Activated CD8-positive, alpha-beta memory T cell treated with anti-CD3 and anti-CD28 coated beads, Interleukin-2, amount 10 ng/mL, durations not matched to agents 7 days and 5 days (primary cell): ENCODE measurements around the gene ULK4. TPM values are rescaled to one million over a fixed set of nuclear protein-coding genes. Genes with fewer than 3 reads are reported as not detected.

Experiments
- ATAC-seq: fragments of 150-1000 bp; cut with Tn5 transposase; one replicate; pipeline ENCODE4 v1.10.0; 2021; ENCODE audit warnings: moderate library complexity
- CTCF ChIA-PET: fragments of 350-600 bp; sonication (Branson Sonifier 250); formaldehyde crosslinking; loops from one replicate; lab custom pipeline; 2021; ENCODE audit warnings: antibody characterized with exemption; lab: Charles Lee
- DNase-seq: peaks from one replicate; pipeline ENCODE4 v3.0.0-alpha.2; 2020
- H3K27ac Mint-ChIP-seq: one replicate; pipeline ENCODE4 v1.8.0; 2021; ENCODE audit warnings: mild to moderate bottlenecking, mixed read lengths
- H3K27me3 Mint-ChIP-seq: one replicate; pipeline ENCODE4 v1.8.0; 2021; ENCODE audit warnings: mixed read lengths
- H3K36me3 Mint-ChIP-seq: one replicate; pipeline ENCODE4 v1.8.0; 2021; ENCODE audit warnings: mild to moderate bottlenecking, mixed read lengths
- H3K4me1 Mint-ChIP-seq: one replicate; pipeline ENCODE4 v1.8.0; 2021; ENCODE audit warnings: mixed read lengths
- H3K4me3 Mint-ChIP-seq: one replicate; pipeline ENCODE4 v1.8.0; 2021; ENCODE audit warnings: mild to moderate bottlenecking, moderate library complexity, mixed read lengths
- H3K9me3 Mint-ChIP-seq: one replicate; pipeline ENCODE4 v1.8.0; 2022; ENCODE audit warnings: low read depth, mixed read lengths
- total RNA-seq, 2 experiments: library from RNA; stranded (reverse); gene quantifications; one replicate each; pipeline ENCODE4 v1.2.3, GENCODE V29; 2021

The ULK4 gene
- total RNA-seq, 2 experiments from 2014 or later: 9.5 to 13.3 TPM

DNA sequence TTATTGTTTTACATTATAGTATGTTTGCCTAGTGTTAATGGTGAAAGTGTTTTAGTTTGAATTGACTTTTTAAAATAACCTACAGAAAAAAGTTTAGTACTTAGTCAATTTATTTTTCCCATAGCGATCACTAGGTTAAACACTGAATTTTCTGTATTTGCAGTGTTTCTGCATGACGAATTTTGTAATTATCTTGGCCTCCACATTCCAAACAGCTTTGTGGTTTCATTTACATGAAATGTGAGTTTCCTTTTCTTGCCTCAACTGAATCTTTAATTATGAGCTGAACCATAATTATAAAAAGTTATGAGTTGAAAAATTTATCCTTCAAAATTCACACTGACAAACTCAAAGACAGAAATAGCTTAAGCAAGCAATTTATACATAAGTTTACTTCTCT, 527.1 kb downstream of the ULK4 start:
- Mint-ChIP-seq H3K27ac (no peak overlapping the region), H3K4me1 (no peaks in the 10 kb centered on the region), H3K4me3 (no peak overlapping the region), H3K36me3 (no peaks in the 10 kb centered on the region), H3K27me3 (no peaks in the 10 kb centered on the region), H3K9me3 (no peaks in the 10 kb centered on the region)
- no peak for ATAC-seq
- CTCF ChIA-PET: no interaction called here
- no peak for DNase-seq

DNA sequence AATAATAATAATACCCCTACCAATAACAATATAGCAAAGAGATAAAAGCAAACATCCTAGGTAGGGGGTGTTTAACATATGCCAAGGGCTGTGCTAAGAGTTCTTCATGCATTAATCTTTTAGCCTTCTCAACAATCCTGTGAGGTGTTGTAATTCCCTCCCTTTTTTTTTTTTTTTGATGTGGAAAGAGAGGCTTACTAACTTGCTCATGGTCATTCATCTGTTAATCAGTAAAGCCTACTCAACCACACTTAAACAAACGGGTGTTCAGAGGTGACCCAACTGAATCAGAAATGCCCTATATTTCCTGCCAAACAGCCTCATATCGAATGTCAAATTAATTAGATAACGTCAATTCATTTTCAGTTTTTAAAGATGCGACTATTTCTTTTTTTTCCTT, 530.5 kb downstream of the ULK4 start:
- H3K36me3 Mint-ChIP-seq: peaks cover under 1% of the 10 kb centered on the region
- H3K27me3 Mint-ChIP-seq: peaks cover 10% of the 10 kb centered on the region
- ATAC-seq: no peak
- H3K4me1 Mint-ChIP-seq: no peaks in the 10 kb centered on the region
- no peak overlapping the region for H3K4me3 Mint-ChIP-seq
- H3K27ac Mint-ChIP-seq: no peak overlapping the region
- H3K9me3 Mint-ChIP-seq: peaks cover 4% of the 10 kb centered on the region
- CTCF ChIA-PET: no interaction called here
- no peak for DNase-seq

DNA sequence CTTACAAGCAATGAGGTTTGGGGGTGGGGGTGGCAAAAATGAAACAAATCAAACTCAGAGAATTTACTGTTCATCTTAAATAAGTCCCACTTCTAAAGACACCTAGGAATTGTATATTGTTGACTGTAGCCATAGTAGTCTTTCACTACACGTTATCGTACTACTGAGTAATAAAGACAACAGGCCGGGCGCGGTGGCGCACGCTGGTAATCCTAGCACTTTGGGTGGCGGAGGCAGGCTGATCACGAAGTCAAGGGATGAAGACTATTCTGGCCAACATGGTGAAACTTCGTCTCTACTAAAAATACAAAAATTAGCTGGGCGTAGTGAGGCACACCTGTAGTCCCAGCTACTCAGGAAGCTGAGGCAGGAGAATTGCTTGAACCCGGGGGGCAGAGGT, 531.0 kb downstream of the ULK4 start:
- Mint-ChIP-seq H3K4me1 (no peaks in the 10 kb centered on the region), H3K9me3 (peaks cover 4% of the 10 kb centered on the region), H3K27ac (no peak overlapping the region), H3K36me3 (peaks cover 5% of the 10 kb centered on the region), H3K27me3 (peaks cover 16% of the 10 kb centered on the region), H3K4me3 (no peak overlapping the region)
- DNase-seq (no peak), ATAC-seq (no peak)
- CTCF ChIA-PET: no interaction called here

DNA sequence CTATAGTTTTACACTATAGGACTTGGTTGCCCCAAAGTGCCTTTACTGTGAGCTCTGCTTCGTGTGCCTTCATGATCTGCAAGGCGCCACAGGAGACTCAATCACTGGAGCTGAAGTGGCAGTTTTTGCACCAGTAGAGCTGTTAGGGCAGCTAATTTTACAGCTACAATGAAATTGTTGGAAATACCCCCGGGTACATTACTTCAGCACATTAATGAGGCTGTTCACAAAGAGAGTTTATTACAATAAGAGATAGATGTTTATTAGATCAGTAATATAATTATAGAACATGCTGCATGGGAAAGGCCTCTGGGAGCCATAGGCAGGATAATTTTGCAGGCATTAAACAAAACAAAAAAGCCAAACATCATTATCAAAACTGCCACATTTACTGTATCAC, 531.5 kb downstream of the ULK4 start:
- Mint-ChIP-seq H3K36me3 (peaks cover 8% of the 10 kb centered on the region), H3K9me3 (peaks cover 4% of the 10 kb centered on the region), H3K4me1 (no peaks in the 10 kb centered on the region), H3K4me3 (no peak overlapping the region), H3K27ac (no peak overlapping the region), H3K27me3 (peaks cover 19% of the 10 kb centered on the region)
- ATAC-seq (no peak), DNase-seq (no peak)
- CTCF ChIA-PET: interaction anchor here (1.1 kb wide), 1 partner anchor 11 kb away, joined by 3 read pairs; no protein-coding TSS in a partner anchor

DNA sequence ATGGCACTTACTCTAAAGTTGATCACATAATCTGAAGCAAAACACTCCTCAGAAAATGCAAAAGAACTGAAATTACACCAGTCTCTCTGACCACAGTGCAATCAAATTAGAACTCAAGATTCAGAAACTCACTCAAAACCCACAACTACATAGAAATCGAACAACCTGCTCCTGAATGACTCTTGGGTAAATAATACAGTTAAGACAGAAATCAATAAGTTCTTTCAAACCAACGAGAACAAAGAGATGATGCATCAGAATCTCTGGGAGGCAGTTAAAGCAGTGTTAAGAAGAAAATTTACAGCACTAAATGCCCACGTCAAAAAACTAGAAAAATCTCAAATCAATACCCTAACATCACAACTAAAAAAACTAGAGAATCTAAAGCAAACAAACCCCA, 535.4 kb downstream of the ULK4 start:
- ATAC-seq (no peak), DNase-seq (no peak)
- H3K4me1 Mint-ChIP-seq: peaks cover 19% of the 10 kb centered on the region
- peaks cover 4% of the 10 kb centered on the region for H3K9me3 Mint-ChIP-seq
- CTCF ChIA-PET: no interaction called here
- H3K27me3 Mint-ChIP-seq: peaks cover 21% of the 10 kb centered on the region
- no peak overlapping the region for H3K27ac Mint-ChIP-seq
- H3K4me3 Mint-ChIP-seq: no peak overlapping the region
- H3K36me3 Mint-ChIP-seq: peaks cover 8% of the 10 kb centered on the region

DNA sequence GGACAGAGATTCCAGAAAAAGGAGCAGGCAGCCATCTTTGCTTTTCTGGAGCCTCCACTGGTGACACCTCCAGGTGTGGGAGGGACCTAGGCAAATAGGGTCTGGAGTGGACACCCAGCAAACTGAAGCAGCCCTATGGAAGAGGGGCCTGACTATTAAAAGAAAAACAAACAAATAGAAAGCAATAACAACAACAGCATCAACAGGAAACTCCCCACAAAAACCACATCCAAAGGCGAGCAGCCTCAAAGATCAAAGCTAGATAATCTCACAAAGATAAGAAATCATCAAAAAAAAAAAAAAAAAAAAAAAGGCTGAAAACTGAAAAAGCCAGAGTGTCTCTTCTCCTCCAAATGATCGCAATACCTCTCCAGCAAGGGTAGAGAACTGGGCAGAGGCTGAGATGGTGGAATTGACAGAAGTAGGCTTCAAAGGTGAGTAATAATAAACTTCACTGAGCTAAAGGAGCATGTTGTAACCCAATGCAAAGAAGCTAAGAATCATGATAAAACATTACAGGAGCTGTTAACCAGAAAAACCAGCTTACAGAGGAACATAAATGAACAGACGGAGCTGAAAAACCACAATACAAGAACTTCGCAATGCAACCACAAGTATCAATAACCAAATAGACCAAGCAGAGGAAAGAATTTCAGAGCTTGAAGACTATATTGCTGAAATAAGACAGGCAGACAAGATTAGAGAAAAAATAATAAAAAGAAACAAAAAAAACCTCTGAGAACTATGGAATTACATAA, 537.2 kb downstream of the ULK4 start:
- CTCF ChIA-PET: no interaction called here
- no peak for DNase-seq
- Mint-ChIP-seq H3K36me3 (peaks cover 8% of the 10 kb centered on the region), H3K27me3 (peaks cover 21% of the 10 kb centered on the region), H3K4me3 (no peak overlapping the region), H3K4me1 (peaks cover 21% of the 10 kb centered on the region), H3K27ac (no peak overlapping the region), H3K9me3 (peaks cover 4% of the 10 kb centered on the region)
- peak; percentile 30 for ATAC-seq

DNA sequence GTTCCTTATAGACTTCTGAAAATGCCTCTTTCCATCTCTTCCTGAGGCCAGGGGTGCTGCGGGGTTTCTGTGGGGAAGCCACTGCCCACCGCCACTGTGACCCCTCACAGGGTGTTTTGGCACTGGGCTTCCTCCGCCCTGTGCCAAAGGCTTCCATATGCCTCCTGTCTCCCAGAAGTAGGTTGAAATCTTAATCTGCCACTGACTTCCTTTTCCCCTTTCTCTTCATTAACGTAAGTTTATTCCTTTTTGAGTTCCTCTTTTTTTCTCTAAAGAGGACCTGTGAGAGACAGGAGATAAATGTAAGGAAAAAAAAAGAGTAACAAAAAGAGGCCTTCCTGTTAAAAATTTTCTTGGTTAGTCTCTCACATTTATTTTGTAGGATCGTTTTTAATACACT, 542.1 kb downstream of the ULK4 start:
- no peak overlapping the region for H3K4me3 Mint-ChIP-seq
- DNase-seq (no peak), ATAC-seq (no peak)
- H3K4me1 Mint-ChIP-seq: peaks cover 28% of the 10 kb centered on the region
- H3K9me3 Mint-ChIP-seq: no peaks in the 10 kb centered on the region
- H3K27me3 Mint-ChIP-seq: no peaks in the 10 kb centered on the region
- CTCF ChIA-PET: interaction anchor here (1.0 kb wide), 1 partner anchor 10 kb away, joined by 3 read pairs; no protein-coding TSS in a partner anchor
- H3K27ac Mint-ChIP-seq: no peak overlapping the region
- H3K36me3 Mint-ChIP-seq: no peaks in the 10 kb centered on the region

DNA sequence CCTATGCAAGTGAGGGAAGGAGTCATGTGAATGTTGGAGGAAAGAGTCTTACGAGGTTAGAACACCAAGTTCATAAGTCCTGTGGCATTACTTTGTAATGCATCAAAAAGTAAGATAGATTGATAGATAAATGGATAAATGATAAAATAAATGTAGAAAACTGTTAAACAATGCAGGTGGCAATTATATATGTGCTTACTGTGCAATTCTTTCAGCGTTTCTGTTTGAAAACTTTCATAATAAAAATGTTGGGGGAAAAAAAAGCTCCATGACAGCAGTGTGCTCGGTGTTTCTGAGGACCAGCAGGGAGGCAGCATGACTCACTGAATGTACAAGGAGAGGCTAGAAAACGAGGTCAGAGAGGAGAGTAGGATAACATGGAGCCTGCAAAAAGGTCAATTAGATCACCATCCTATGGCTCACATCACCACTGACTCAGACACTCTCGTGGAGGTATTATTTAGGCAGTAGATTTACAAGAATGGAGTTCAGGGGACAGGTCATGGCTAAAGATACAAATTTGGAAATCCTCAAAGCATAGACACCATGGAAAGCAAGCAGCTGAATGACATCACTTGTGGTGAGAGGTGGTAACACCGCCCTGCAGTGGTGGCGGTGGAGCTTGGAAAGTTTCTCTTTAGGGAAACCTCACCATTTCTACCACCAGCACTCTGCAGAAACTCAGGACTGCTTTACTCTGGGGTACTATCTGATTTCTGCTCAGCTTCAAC, 542.8 kb downstream of the ULK4 start:
- Mint-ChIP-seq H3K27ac (no peak overlapping the region), H3K27me3 (no peaks in the 10 kb centered on the region), H3K9me3 (no peaks in the 10 kb centered on the region), H3K36me3 (no peaks in the 10 kb centered on the region), H3K4me1 (peaks cover 21% of the 10 kb centered on the region), H3K4me3 (no peak overlapping the region)
- DNase-seq (peak; percentile 66), ATAC-seq (peak; percentile 83)
- CTCF ChIA-PET: interaction anchor here (1.0 kb wide), 1 partner anchor 11 kb away, joined by 3 read pairs; no protein-coding TSS in a partner anchor

DNA sequence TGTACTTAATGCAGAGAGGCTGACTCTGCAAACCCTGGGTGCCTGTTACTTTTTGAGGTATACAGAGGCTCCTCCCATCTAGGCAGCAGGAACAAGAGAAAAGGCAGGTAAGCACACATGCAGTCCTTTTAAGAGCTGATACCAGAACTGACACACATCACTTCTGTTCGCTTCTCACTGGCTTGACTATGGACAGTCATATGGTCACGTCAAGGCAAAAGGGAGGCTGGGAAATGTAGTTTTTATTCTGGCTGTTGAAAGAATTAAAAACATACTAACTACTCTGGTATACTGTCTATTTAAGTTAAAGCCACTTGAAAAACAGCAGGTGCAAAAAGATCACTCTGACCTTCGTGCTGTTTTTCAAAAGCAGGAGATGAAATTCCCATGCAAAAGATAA, 544.3 kb downstream of the ULK4 start:
- Mint-ChIP-seq H3K27me3 (no peaks in the 10 kb centered on the region), H3K4me3 (no peak overlapping the region), H3K27ac (no peak overlapping the region), H3K9me3 (no peaks in the 10 kb centered on the region), H3K36me3 (no peaks in the 10 kb centered on the region), H3K4me1 (peaks cover 14% of the 10 kb centered on the region)
- CTCF ChIA-PET: no interaction called here
- ATAC-seq (no peak), DNase-seq (no peak)

DNA sequence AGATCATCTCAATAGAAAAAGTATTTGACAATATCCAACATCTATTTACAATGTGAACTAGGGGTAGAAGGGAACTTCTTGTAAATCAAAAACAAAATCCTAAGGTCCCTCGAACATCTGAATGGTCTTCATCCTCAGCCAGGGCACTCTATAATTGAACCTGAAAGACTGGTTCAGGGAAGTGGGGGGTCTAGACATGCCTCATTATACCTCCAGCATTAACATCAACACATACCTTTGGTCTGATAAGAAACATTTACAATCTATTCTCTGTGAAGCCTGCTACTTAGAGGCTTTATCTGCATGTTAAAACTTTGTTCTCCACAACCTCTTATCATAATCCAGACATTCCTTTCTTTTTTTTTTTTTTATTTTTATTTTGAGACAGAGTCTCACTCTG, 550.8 kb downstream of the ULK4 start:
- CTCF ChIA-PET: no interaction called here
- Mint-ChIP-seq H3K9me3 (no peaks in the 10 kb centered on the region), H3K4me1 (no peaks in the 10 kb centered on the region), H3K4me3 (no peak overlapping the region), H3K27ac (no peak overlapping the region), H3K27me3 (no peaks in the 10 kb centered on the region), H3K36me3 (peaks cover 5% of the 10 kb centered on the region)
- DNase-seq: no peak
- ATAC-seq: no peak

DNA sequence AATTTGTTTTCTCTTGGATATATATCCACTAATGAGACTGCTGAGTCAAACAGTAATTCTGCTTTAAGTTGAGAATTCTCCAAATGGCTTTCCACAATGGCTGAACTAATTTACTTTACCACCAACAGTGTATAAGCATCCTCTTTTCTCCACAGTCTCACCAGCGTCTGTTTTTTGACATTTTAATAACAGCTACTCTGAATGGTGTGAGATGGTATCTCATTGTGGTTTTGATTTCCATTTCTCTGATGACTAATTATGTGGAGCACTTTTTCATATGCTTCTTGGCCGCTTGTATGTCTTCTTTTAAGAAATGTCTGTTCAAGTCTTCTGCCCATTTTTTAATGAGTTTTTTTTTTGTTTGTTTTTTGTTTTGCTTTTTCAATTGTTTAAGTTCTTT, 556.4 kb downstream of the ULK4 start:
- peaks cover 5% of the 10 kb centered on the region for H3K4me1 Mint-ChIP-seq
- no peaks in the 10 kb centered on the region for H3K27me3 Mint-ChIP-seq
- H3K27ac Mint-ChIP-seq: no peak overlapping the region
- DNase-seq: no peak
- H3K9me3 Mint-ChIP-seq: no peaks in the 10 kb centered on the region
- CTCF ChIA-PET: no interaction called here
- no peak for ATAC-seq
- H3K4me3 Mint-ChIP-seq: no peak overlapping the region
- peaks cover 5% of the 10 kb centered on the region for H3K36me3 Mint-ChIP-seq

DNA sequence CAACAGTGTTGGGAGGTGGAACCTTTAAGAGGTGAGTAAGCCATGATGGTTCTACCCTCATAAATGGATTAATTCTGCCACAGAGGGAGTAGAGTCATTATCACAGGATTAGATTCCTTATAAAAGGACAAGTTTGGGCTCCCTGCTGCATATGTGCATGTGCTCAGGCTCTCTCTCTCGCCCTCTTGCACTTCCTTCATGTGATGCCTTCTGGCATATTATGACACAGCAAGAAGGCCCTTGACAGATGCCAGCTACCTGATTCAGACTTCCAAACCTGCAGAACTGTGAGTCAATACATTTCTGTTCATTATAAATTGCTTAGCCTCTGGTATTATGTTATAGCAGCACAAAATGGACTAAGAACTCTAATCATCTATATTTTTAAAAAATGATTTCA, 557.3 kb downstream of the ULK4 start:
- Mint-ChIP-seq H3K27me3 (no peaks in the 10 kb centered on the region), H3K36me3 (peaks cover 5% of the 10 kb centered on the region), H3K27ac (no peak overlapping the region), H3K4me3 (no peak overlapping the region), H3K4me1 (peaks cover 5% of the 10 kb centered on the region), H3K9me3 (no peaks in the 10 kb centered on the region)
- CTCF ChIA-PET: no interaction called here
- ATAC-seq (no peak), DNase-seq (no peak)

DNA sequence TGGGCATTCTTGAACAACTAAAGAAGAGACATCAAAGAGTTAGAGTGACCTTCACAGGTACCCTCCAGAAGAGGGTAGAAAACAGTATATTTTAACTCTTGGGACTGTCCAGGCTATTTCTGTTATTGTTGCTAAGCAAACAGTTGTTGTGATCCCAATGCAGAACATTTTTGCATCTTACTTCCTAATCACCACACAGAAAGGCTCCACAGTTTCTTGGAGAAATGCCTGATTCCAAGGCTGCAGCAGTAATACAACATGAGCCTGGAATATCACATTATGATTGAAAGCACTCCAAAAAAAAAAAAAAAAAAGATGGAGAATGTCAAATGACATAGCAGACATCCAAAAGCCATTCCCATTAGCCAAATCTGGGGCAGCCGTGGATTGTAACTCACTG, 567.0 kb downstream of the ULK4 start:
- no peak overlapping the region for H3K4me3 Mint-ChIP-seq
- DNase-seq: no peak
- ATAC-seq: no peak
- H3K27me3 Mint-ChIP-seq: no peaks in the 10 kb centered on the region
- H3K36me3 Mint-ChIP-seq: no peaks in the 10 kb centered on the region
- CTCF ChIA-PET: no interaction called here
- peaks cover 3% of the 10 kb centered on the region for H3K9me3 Mint-ChIP-seq
- no peaks in the 10 kb centered on the region for H3K4me1 Mint-ChIP-seq
- no peak overlapping the region for H3K27ac Mint-ChIP-seq
